HepG2 (cell line): ENCODE measurements around the gene TSPAN18. TPM values are rescaled to one million over a fixed set of nuclear protein-coding genes. Genes with fewer than 3 reads are reported as not detected.

Experiments used
- ATAC-seq: fragments of 200-7000 bp; cut with Tn5 transposase; 3 replicates; pipeline ENCODE4 v1.9.1; 2020; ENCODE audit warnings: mild to moderate bottlenecking, moderate library complexity
- BruUV-seq: library from RNA; stranded (reverse); fragments of 400-500 nt; replicated peaks from 2 replicates; lab custom pipeline; 2021; lab: Mats Ljungman, UMichigan
- CTCF ChIA-PET: fragments of 300-600 bp; formaldehyde crosslinking; extraction: SDS; loops from one replicate; lab custom pipeline; 2021; ENCODE audit warnings: low total read pairs, inconsistent platforms, low intra/inter-chr PET ratio; lab: Yijun Ruan, JAX
- POLR2A ChIA-PET: fragments of 350-600 bp; sonication (Branson Sonifier 250); formaldehyde crosslinking; loops from one replicate; lab custom pipeline; 2020; ENCODE audit warnings: antibody characterized with exemption, inconsistent platforms; lab: Yijun Ruan, JAX
- DNase-seq: peaks from one replicate; pipeline ENCODE4 v3.0.0-alpha.2; 2015; ENCODE audit warnings: low spot score
- FAIRE-seq: peaks from 3 replicates; lab custom pipeline; 2011; peaks lifted over from hg19 to GRCh38; lab: Jason Lieb, UNC
- H2AFZ ChIP-seq: one replicate; pipeline ENCODE4 v1.6.1; 2011; ENCODE audit warnings: low read length, inconsistent platforms
- H3K27ac ChIP-seq: fragments of 300-600 bp; 3 replicates; pipeline ENCODE4 v1.8.0; 2011; ENCODE audit warnings: mixed run types, mild to moderate bottlenecking, mixed read lengths, low read length, inconsistent platforms; ENCODE audit not compliant: insufficient read depth; ENCODE audit errors: extremely low read length
- H3K27me3 ChIP-seq, 2 experiments: fragments of 200-600 bp in 1 of 2; 2 replicates in 1 of 2; 3 replicates in 1 of 2; pipeline versions ENCODE4 v1.6.0 to v1.8.0; 2011; ENCODE audit warnings: low read length in 2 of 2, mild to moderate bottlenecking in 2 of 2, moderate library complexity in 2 of 2, inconsistent platforms in 1 of 2; ENCODE audit not compliant: insufficient read depth in 2 of 2, control insufficient read depth in 1 of 2
- H3K36me3 ChIP-seq, 2 experiments: fragments of 200-600 bp in 1 of 2; replicated peaks in 1 of 2; 2 replicates in 1 of 2; 3 replicates in 1 of 2; pipeline versions ENCODE4 v1.5.1 to v1.8.0; 2011; ENCODE audit warnings: low read length in 2 of 2, inconsistent platforms in 1 of 2; ENCODE audit not compliant: insufficient read depth in 2 of 2, control insufficient read depth in 1 of 2
- H3K4me1 ChIP-seq: 2 replicates; pipeline ENCODE4 v1.5.1; 2012; ENCODE audit warnings: low read length, inconsistent platforms; ENCODE audit not compliant: insufficient read depth
- H3K4me2 ChIP-seq: 2 replicates; pipeline ENCODE4 v1.6.0; 2011; ENCODE audit warnings: low read depth, low read length, inconsistent platforms
- H3K4me3 ChIP-seq, 3 experiments: fragments of 200-600 bp in 1 of 3; sonication (generic), shearing (Covaris generic) in 1 of 3; replicated peaks in 1 of 3; 2 replicates each; pipeline ENCODE4 v1.5.1; 2011 to 2016; ENCODE audit warnings: low read length in 3 of 3, inconsistent platforms in 2 of 3, low read depth in 2 of 3, mild to moderate bottlenecking in 2 of 3, control low read depth in 1 of 3, mixed read lengths in 1 of 3; ENCODE audit not compliant: insufficient read depth in 1 of 3
- H3K79me2 ChIP-seq: one replicate; pipeline ENCODE4 v1.6.1; 2011; ENCODE audit warnings: low read length, inconsistent platforms; ENCODE audit not compliant: insufficient read depth
- H3K9ac ChIP-seq: 2 replicates; pipeline ENCODE4 v1.6.0; 2011; ENCODE audit warnings: mild to moderate bottlenecking, low read depth, low read length, inconsistent platforms; ENCODE audit not compliant: insufficient read depth
- H3K9me3 ChIP-seq: 2 replicates; pipeline ENCODE4 v1.5.1; 2012; ENCODE audit warnings: mild to moderate bottlenecking, low read length
- H4K20me1 ChIP-seq: 2 replicates; pipeline ENCODE4 v1.6.0; 2011; ENCODE audit warnings: inconsistent platforms, mild to moderate bottlenecking, low read length, moderate library complexity; ENCODE audit not compliant: insufficient read depth
- GABPB1 ChIP-seq: IDR thresholded peaks from 2 replicates; pipeline ENCODE4 v1.6.1; 2016; ENCODE audit warnings: mild to moderate bottlenecking, missing genetic modification reagents, moderate library complexity, missing compliant biosample characterization
- HMGXB4 ChIP-seq, 2 experiments: sonication (generic) in 1 of 2; formaldehyde crosslinking in 1 of 2; IDR thresholded peaks; 2 replicates each; pipeline versions ENCODE4 v1.4.0 to v1.6.1; 2018 to 2020; ENCODE audit warnings: missing genetic modification reagents in 2 of 2, borderline replicate concordance in 1 of 2, low read depth in 1 of 2, mild to moderate bottlenecking in 1 of 2, missing biosample characterization in 1 of 2
- PHF8 ChIP-seq: sonication (generic); formaldehyde crosslinking; IDR thresholded peaks from 2 replicates; pipeline ENCODE4 v1.5.0; 2020; ENCODE audit warnings: missing genetic modification reagents
- TSC22D2 ChIP-seq: sonication (generic); formaldehyde crosslinking; IDR thresholded peaks from 2 replicates; pipeline ENCODE4 v1.5.1; 2020; ENCODE audit warnings: missing genetic modification reagents, mild to moderate bottlenecking, borderline replicate concordance
- ZNF605 ChIP-seq: sonication (generic); formaldehyde crosslinking; IDR thresholded peaks from 2 replicates; pipeline ENCODE4 v1.8.0; 2022; ENCODE audit warnings: mild to moderate bottlenecking, missing genetic modification reagents
- WGBS: methylation state at CpG from one replicate; pipeline ENCODE4 v1.1.6; 2017; ENCODE audit warnings: low lambda C conversion rate; 5-methylcytosine and 5-hydroxymethylcytosine counted together
- in situ Hi-C: cut with HindIII; loops from 2 replicates; pipeline ENCODE4 v1.10.0; 2017; ENCODE audit warnings: low pct_unique_long_range_greater_than_20kb; ENCODE audit not compliant: extremely low pct_ligation_motif_present
- intact Hi-C: fragments of 100-400 bp; cut with micrococcal nuclease; formaldehyde crosslinking; loops from one replicate; pipeline ENCODE4 v1.10.0; 2022; ENCODE audit not compliant: unreplicated experiment
- polyA plus RNA-seq, 8 experiments: library from polyadenylated mRNA; depleted of rRNA in 3 of 8; stranded (reverse) in 7 of 8; unstranded in 1 of 8; fragments of >200 nt; fragmentation: Illumina TruSeq in 4 of 8; extraction: Trizol in 4 of 8; gene quantifications; 2 replicates each; pipeline versions ENCODE4 v1.2.1 to v1.2.3, GENCODE V29; 2011 to 2016; ENCODE audit warnings: low read depth in 4 of 8, missing spikeins in 1 of 8, mixed read lengths in 1 of 8; ENCODE audit not compliant: insufficient read depth in 1 of 8
- total RNA-seq, 5 experiments: library from RNA; depleted of rRNA; stranded (reverse); fragments of >200 nt; fragmentation: Illumina TruSeq; extraction: Trizol; gene quantifications; 2 replicates each; pipeline ENCODE4 v1.2.3, GENCODE V29; 2016; ENCODE audit warnings: low read depth in 1 of 5
- TF ChIP-seq, protein P1 (sequence below): sonication (generic); formaldehyde crosslinking; IDR thresholded peaks from 2 replicates; pipeline ENCODE4 v1.5.0; 2020; ENCODE audit warnings: missing genetic modification reagents

TSPAN18 gene
- total and polyA plus RNA-seq, 2 of the 13 experiments (the other 11 are each of a cell fraction or from before 2014, with no cell fraction given), result not detected

DNA sequence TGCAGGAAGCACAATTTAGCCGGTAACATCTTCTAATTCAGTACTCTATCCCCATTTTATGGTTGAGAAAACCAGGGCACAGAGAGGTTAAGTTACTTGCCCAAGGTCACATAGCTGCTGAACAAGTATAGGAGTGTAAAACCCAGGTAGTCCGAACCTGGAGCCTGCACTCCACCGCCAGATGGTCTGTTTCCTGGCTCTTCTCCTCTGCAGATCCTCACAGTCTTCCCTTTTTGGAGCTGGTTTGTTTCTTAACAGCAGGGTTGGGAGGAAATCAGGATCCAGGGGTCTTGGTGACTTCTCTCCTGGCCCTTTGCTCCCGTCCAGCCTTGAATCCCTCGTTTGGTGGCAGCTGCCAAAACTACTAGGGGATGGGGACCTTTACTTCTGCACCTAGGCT, 12.0 kb downstream of the TSPAN18 start (continued):
- TF ChIP-seq ZNF605 (CRISPR knock-in tag), result no peak
- TF ChIP-seq PHF8, result no peak
- TF ChIP-seq TSC22D2, result no peak
- no peak for TF ChIP-seq HMGXB4 (CRISPR knock-in tag; IDR thresholded peaks at IDR 0.05; ENCODE audit: borderline replicate concordance in 1 of 2, low read depth in 1 of 2)
- no peak for TF ChIP-seq GABPB1

DNA sequence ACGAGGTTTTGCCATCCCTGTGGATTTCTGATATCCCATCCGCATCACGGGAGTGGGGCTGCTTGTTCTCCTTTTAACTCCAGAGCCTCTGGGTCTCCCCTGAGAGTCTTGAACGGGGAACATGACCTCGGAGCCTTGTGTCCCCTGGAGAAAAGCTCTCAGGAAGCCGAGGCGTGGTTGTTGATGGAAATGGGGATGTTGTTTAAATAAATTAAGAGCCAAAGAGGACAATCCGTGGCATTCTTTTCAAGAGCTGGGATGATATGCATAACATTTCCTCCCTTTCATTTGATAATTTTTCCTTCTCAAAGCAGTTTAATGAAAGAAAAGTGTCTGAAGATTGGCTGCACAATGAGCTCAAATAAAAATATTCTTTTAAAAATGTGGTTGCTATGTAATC, 14.2 kb downstream of the TSPAN18 start:
- FAIRE-seq, result no peak
- Histone ChIP-seq H3K36me3 (no peaks in the 10 kb centered on the region), H3K4me1 (no peaks in the 10 kb centered on the region), H3K79me2 (no peaks in the 10 kb centered on the region), H3K4me3 (no peak overlapping the region), H3K9me3 (no peaks in the 10 kb centered on the region), H3K27me3 (peaks cover 5 to 26% of the 10 kb centered on the region in 2 experiments), H4K20me1 (0 out of 2 replicates have a peak, but pooled peaks cover 2% of the 10 kb centered on the region), H2AFZ (no peak overlapping the region), H3K9ac (no peak overlapping the region), H3K27ac (no peak overlapping the region), H3K4me2 (no peak overlapping the region)
- ATAC-seq, result no peak
- no TSS peak for BruUV-seq
- WGBS, result 15% methylated on average over 8 of the region's 8 CpGs
- no peak for DNase-seq
- TF ChIP-seq, protein P1, sequence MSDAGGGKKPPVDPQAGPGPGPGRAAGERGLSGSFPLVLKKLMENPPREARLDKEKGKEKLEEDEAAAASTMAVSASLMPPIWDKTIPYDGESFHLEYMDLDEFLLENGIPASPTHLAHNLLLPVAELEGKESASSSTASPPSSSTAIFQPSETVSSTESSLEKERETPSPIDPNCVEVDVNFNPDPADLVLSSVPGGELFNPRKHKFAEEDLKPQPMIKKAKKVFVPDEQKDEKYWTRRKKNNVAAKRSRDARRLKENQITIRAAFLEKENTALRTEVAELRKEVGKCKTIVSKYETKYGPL, result no peak
- ChIA-PET CTCF (no interaction called here), POLR2A (no interaction called here)
- intact Hi-C loops (no loop called here), in situ Hi-C loops (no loop called here)
